Posterior cingulate gyrus (tissue), 11 donors: ENCODE results near the gene LTBP2.

Source experiments
- DNase-seq, 10 donors: peaks; one replicate each; pipeline versions ENCODE4 v3.0.0 to v3.0.0-alpha.2; 2020 to 2021; ENCODE audit warnings: mixed read lengths in 3 of 10
- intact Hi-C: fragments of 100-400 bp; cut with DNase I; formaldehyde crosslinking; loops from one replicate; pipeline ENCODE4 v1.15.1; 2023

LTBP2 gene

DNA sequence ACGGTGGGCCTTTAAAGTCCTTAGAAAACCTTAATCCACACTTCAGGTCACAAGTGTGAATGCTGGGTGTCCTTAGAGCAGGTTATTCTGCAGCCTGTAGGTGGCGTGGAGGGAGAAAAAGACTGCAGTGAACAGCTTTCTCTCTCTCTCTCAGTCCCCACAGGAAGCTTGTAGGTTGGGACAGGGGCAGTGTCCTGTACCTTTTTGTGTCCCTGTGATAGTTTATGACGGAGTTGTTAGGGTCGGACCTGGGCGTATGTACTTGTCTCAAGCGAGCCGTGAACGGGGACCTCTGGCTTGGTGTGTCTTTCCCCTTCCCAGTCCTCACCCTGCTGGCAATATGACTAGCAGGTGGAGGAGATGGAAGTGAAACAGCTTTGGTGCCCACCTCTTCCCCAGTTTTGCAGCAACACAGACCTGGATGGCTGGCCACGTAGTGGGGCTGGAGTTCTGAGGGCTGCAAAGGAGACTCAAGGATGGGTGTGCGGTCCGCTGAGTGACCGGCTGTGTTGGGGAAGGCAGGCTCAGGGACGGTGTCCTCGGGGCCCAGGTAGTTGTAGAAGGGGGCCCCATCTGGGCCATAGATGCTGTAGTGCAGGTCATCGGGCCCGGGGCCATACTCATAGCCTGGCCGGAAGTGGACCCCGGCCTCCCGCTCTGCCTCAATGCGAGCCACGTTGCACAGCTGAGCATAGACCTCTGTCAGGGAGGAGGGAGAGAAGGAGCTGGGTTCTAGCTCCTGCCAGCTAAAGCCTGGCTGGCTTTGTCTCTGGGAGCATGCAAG lies 109.6 kb downstream of the LTBP2 start:
- peak in 2 of 10 donors; percentile 36 to 42 for DNase-seq

GRCh38 chr14:74501691-74502090 lies 110.3 kb downstream of the LTBP2 start:
- no peak for DNase-seq
- intact Hi-C loops = loop anchor here (5.0 kb wide), 1 partner anchor 111 kb away; the partner anchor contains the start of gene LTBP2

More for the DNA sequence above, 109.6 kb downstream of the LTBP2 start:
- intact Hi-C loops = loop anchor here (5.0 kb wide), 1 partner anchor 110 kb away; the partner anchor contains the start of gene LTBP2

DNA sequence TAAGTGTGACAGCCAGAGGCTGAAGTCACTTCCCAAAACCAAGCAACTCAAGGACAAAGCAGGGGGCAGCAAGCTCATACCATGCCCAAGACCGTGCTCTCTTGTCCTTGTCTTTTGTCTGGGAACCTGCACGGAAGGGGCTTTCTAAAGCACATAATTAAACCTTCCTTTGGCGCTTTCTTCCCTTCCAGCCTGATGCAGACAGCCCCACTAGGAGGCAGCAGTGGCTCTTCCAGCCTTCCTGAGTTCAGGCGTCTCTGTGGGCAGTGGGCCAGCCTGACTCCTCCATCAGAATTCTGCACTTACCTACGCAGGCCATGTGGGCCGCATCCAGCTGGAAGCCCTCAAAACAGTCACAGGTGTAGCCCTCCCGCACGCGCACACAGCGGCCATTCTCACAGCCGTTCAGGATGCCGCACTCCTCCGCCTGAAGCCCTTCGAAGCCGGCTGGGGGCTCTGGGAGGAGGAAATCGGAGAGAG lies 110.9 kb downstream of the LTBP2 start:
- peak; percentile 47 to 95 (median 74) for DNase-seq
- intact Hi-C loops = loop anchor here (5.0 kb wide), 1 partner anchor 111 kb away; the partner anchor contains the start of gene LTBP2

GRCh38 chr14:74500417-74501134 lies 111.5 kb downstream of the LTBP2 start:
- DNase-seq = no peak
- intact Hi-C loops = loop anchor here (5.0 kb wide), 1 partner anchor 112 kb away; the partner anchor contains the start of gene LTBP2

DNA sequence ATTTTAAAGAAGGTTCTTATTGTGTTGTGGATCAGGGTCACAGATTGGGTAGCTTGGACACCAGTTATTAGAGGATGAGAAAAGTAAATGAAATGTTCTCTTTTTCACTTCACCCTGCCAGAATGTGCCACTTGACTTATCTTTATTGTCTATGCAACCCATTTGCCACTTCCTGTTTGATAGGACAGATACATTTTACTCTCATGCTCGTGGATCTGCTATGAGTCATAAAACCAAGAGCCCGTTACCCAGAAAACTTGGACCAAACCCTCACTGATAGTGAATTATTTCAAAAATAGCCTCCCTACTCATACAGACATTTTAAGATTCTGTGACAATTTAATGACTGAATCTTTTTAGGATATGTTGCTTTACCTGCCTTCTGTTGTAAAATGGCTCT lies 116.7 kb downstream of the LTBP2 start:
- intact Hi-C loops = loop anchor here (10.0 kb wide), 1 partner anchor 411 kb away; the partner anchor contains the start of genes ALDH6A1 and LIN52
- DNase-seq = no peak

DNA sequence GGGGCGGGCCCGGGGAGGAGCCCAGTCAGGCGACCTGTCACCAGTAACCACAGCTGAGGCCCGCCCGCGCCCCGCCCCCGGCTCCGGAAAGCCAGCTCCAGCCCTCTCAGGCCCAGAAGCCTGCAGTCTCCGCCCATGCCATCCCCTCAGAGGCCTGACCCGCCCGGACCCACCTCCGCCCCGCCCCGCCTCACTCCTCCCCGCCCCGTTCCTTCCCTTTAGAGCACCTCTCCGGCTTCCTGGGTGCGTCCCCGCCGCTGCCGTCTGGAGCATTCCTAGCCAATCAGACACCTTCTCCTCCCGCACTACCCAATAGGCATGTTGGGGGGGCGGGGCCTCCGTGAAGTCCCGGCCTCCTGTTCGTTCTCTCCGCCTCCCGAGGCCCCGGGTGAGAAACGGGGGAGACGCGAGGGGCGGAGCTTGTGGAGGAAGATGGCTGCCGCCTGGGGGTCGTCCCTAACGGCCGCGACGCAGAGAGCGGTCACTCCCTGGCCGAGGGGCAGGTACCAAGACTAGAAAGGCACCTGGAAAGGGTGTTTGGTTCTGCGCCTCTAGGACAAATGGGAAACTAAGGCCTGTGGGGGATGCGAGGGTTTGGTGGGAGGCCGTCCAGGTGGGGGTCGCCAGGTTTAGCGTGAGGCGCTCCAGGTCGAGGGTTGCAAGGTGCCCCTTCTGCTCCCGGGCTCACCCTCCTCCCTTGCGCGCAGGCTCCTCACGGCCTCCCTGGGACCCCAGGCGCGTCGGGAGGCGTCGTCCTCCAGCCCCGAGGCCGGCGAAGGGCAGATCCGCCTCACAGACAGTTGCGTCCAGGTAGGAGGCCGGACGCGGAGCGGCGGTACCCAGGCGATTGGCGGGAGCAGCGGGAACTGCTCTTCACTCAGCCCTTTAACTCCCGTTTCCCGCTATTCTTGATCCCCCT lies 118.4 kb downstream of the LTBP2 start, which contains the start of gene ISCA2:
Gene ISCA2 (plus strand): TSS at position 423 of the 919 bp plus-strand sequence. CDS start 10 bp downstream, at position 433.
- intact Hi-C loops = loop anchor here (5.0 to 10.0 kb wide), 2 partner anchors 131 to 409 kb away; partner anchors contain the start of genes ALDH6A1 and LIN52
- DNase-seq = peak; percentile 96 to 100 (median 98)

DNA sequence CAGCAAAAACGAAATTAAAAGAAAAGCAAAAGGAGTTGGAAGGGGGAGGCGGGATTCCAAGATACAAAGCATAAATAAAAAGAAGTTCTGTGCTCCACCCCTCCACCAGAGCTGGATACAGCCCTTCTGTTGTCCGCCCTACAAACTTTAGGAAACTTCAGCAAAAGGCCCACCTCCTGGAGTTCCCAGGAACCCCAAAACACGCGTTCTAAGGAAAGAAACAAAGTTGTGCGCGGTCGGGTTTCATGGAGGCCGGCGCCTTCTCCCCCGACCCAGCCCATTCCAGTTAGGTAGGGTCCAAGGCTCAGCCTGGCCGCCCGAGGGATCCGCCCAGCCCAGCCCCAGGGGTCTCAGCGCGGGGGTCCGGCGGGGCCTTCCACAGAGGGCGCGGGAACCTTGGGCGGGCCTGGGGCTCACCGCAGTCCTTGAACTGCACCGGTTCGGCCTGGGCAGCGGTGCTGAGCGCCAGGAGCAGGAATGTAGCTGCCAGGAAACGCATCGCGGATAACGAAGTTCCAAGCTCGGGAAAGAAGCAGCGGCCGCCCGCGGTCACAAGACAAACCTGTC lies 119.2 kb downstream of the LTBP2 start, which contains the start of gene NPC2:
Gene NPC2 (minus strand): TSS at position 530 of the 567 bp plus-strand sequence. CDS start 31 bp downstream, at position 499.
- intact Hi-C loops = loop anchor here (5.0 to 10.0 kb wide), 2 partner anchors 131 to 408 kb away; partner anchors contain the start of genes ALDH6A1 and LIN52
- DNase-seq = no peak

DNA sequence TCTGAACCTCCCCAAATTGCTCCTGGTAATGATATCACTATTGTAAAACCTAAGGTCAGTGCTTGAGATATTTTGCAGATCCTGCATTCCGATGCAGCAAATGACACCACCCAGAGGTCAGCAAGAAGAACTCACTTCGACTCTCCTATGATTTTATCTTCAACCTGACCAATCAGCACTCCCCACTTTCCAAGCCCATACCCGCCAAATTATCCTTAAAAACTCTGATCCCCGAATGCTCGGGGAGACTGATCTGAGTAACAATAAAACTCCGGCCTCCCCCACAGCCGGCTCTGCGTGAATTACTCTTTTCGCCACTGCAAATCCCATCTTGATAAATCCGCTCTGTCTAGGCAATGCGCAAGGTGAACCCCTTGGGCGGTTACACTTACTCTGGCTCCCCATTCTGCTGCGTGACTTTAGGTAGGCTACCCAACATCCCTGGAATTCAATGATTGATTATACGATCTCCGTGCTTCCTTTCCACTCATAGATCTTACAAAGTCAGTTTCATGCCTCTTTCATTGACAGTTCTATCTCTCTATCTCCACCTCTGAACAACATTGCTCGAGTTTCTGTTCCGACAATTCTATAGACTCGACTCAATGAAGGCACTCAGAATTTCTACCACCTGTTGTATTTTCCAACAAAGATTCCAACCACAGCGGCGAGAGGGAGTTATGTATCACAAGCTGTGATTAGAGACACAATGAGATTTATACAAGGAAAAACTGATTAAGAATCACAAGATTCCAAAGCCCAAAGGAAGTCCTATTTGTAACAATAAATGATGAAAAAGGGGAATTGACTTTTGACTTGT lies 119.9 kb downstream of the LTBP2 start:
- no peak for DNase-seq
- intact Hi-C loops = loop anchor here (5.0 to 10.0 kb wide), 2 partner anchors 130 to 407 kb away; partner anchors contain the start of genes ALDH6A1 and LIN52

DNA sequence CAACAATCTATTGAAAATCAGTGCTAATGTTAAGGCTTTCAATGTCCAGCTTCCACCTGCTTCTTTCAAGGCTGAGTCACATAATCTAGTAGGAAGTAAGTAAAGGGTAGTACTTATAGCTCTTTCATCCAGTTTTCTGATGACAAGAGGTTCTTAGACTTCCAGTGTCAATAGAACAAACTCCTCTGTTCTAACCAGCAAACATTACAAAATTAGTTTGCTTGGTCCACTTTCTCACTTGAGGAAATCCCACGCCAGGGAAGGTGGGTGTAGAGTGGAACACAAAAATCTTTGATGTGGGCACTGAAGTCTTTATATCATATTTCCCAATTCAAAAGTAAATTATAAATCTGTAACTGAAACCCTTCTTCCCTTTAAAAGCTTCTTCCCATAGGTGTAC lies 121.6 kb downstream of the LTBP2 start:
- intact Hi-C loops = loop anchor here (5.0 to 10.0 kb wide), 2 partner anchors 128 to 406 kb away; partner anchors contain the start of genes ALDH6A1 and LIN52
- no peak for DNase-seq

GRCh38 chr14:74488786-74489397 lies 123.1 kb downstream of the LTBP2 start:
- intact Hi-C loops = no loop called here
- no peak for DNase-seq

DNA sequence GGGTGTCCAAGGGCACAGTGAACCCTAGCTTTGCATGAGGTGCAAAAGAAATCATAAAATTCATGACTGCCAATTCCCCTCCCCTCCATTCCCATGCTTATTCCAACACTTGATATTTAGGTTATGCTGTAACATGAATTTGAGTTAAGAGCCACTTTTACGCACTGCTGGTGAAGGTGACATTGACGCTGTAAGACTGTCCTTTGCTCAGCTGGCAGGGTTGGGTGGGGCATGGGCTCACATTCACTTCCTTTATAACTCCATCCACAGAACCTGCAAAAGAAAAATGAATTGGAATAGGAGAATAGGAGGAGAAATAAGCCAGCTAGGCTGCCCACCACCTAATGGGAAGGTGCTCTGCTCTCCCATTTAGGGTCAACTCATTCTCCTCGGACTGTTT lies 125.9 kb downstream of the LTBP2 start:
- DNase-seq = no peak
- intact Hi-C loops = no loop called here

DNA sequence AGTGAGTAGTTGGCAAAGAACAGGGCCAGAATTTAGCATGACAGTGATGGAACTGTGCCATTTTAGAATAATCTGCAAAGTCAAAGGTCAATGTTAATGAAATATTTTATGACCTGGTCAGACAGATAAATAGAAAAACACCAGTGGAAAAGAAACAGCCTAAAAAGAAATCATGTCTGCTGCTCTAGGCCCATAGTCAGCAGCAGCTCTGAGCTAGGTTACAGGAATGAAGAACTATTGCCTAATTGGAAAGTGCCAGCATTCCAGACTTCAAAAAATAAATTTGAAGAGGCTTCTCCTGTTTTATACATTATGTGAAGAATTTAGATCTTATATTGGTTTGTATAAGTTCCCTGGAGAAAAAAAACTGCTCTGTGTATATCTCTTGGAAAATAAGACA lies 128.7 kb downstream of the LTBP2 start:
- DNase-seq = no peak

GRCh38 chr14:74482571-74482970 lies 129.5 kb downstream of the LTBP2 start:
- intact Hi-C loops = no loop called here
- DNase-seq = no peak

More for the DNA sequence above, 128.7 kb downstream of the LTBP2 start:
- intact Hi-C loops = no loop called here

DNA sequence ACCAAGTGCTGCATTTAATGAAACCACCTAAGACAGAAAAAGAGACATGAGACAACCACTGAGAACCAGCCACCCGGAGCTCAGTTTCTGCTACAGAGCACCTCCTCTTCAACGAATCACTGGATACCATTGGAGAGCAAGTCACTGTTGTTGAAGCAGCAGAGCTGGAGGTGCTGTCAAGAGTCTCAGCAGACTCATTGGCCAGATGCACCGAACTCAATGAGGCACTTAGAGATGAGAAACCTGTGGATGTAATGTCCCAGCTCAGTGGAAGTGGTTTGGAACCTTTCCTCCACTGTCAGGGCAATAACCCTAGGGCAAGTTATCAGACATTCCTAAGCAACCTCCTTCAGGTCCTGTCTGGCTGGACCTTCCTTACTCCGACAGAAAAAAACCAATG lies 132.0 kb downstream of the LTBP2 start:
- intact Hi-C loops = no loop called here
- no peak for DNase-seq

DNA sequence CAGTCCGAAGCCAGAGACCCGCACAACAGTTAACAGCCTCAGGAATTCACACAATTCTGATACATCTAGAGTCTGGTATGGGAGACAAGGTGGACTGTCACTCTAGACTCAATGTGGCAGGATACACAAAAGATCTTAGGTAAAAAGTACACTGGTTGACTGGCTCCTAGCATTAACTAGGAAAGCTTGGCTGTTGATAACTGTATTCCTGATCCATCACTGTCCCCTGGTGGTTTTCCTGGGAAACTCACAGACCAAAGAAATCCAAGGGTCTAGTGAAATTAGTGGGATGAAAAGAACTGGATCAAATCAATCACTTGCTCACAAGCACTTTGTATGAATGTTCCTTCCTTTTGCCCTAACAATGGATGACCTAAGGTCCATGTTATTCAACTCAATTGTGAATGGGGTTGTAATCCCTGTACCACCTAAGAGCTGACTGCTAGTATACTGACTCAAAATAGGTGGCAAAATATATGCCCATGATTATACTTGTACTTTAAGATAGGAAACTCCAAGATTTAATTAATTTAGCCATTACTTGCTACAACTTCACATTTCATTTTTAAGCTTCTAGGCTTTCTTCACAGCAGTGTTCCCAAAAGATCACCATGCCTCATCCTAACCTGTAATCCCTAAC lies 132.9 kb downstream of the LTBP2 start:
- intact Hi-C loops = loop anchor here (1.0 kb wide), 1 partner anchor 117 kb away; no protein-coding TSS in a partner anchor
- DNase-seq = no peak

DNA sequence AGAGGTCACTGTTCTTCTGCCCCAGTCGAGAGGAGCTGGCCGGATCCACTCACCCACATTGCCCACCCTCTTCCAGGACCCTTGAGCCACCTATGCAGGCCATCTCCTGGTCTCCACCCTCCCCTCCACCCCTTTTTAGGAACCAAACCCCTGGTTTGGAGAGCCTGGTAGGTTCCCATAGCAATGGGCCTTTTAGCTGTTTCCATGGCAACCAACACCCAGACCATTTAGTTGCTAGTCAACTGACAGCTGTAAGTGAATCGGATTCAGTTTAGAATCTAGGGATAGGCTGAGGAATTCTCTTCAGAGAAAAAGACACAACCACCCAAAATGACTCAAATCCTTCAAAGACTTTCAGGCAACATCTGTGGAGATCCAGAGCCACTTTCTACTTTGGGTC lies 135.4 kb downstream of the LTBP2 start:
- intact Hi-C loops = no loop called here
- DNase-seq = no peak

GRCh38 chr14:74476107-74476506 lies 135.9 kb downstream of the LTBP2 start:
- DNase-seq = no peak
- intact Hi-C loops = no loop called here
